IMR-90 (cell line): ENCODE measurements around the gene KLC1.

ENCODE experiments used
- BHLHE40 ChIP-seq: fragments of 150-350 bp; IDR thresholded peaks from 2 replicates; pipeline ENCODE4 v1.6.1; 2016; ENCODE audit warnings: mild to moderate bottlenecking, low read depth, low read length
- CEBPB ChIP-seq: IDR thresholded peaks from 2 replicates; pipeline ENCODE4 v1.6.1; 2012; ENCODE audit warnings: low read depth, low read length, improper control_type of control experiment
- CTCF ChIP-seq: conservative IDR thresholded peaks from 2 replicates; pipeline ENCODE4 v1.5.1; 2012; ENCODE audit warnings: mild to moderate bottlenecking, low read depth, low read length, improper control_type of control experiment
- ELK1 ChIP-seq: fragments of 150-350 bp; IDR thresholded peaks from 2 replicates; pipeline ENCODE4 v1.6.1; 2016; ENCODE audit warnings: low read depth, mild to moderate bottlenecking, low read length, moderate library complexity, borderline replicate concordance
- POLR2A ChIP-seq: IDR thresholded peaks from 2 replicates; pipeline ENCODE4 v1.6.1; 2012; ENCODE audit warnings: mild to moderate bottlenecking, low read depth, low read length
- RAD21 ChIP-seq: IDR thresholded peaks from 2 replicates; pipeline ENCODE4 v1.6.1; 2012; ENCODE audit warnings: low read length, improper control_type of control experiment
- RCOR1 ChIP-seq: IDR thresholded peaks from 2 replicates; pipeline ENCODE4 v1.6.1; 2012; ENCODE audit warnings: mild to moderate bottlenecking, low read length, improper control_type of control experiment; ENCODE audit not compliant: insufficient replicate concordance
- RFX5 ChIP-seq: IDR thresholded peaks from 2 replicates; pipeline ENCODE4 v1.8.0; 2012; ENCODE audit warnings: low read depth, mild to moderate bottlenecking, low read length, moderate library complexity
- SMC3 ChIP-seq: fragments of 150-350 bp; IDR thresholded peaks from 2 replicates; pipeline ENCODE4 v1.6.1; 2016; ENCODE audit warnings: low read depth, mild to moderate bottlenecking, antibody characterized with exemption, low read length, moderate library complexity

GRCh38 chr14:103685276-103686211 is 56.5 kb downstream of the KLC1 start:
- TF ChIP-seq SMC3 (no peak), CTCF (no peak), CEBPB (no peak), BHLHE40 (no peak), RFX5 (no peak), POLR2A (no peak), ELK1 (no peak), RCOR1 (no peak), RAD21 (no peak)
